Choroid plexus epithelial cell (primary cell): ENCODE data around the gene SRSF8.

Experiments
- DNase-seq: peaks from one replicate; pipeline ENCODE4 v3.0.0-alpha.2; 2010; ENCODE audit warnings: low read depth
- H3K4me3 ChIP-seq: 2 replicates; pipeline ENCODE4 v1.5.1; 2011; ENCODE audit warnings: low read depth, mild to moderate bottlenecking, control low read depth, low read length, moderate library complexity
- CTCF ChIP-seq: conservative IDR thresholded peaks from 2 replicates; pipeline ENCODE4 v1.5.1; 2011; ENCODE audit warnings: low read depth, mild to moderate bottlenecking, control low read depth, inconsistent platforms, low read length, moderate library complexity

SRSF8 gene

DNA sequence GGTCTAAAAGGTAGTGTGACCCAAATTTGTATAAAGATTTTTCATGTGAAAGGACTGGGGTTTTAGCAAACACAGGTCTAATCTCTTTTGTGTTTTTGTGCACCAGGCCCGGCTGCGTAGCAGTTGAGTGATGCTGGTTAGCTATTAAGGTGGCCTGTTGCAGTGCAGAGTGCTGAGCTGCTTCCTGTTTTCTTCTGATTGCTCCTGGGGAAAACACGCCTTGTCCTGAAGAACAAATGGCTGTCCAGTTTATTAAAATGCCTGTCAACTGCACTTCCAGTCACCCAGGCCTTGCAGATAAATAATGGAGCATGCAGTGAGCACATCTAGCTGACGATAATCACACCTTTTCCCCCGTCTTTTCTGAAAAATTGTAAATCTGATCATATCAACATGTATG lies 1.8 kb downstream of the SRSF8 start:
- peak overlapping the region; percentile 87 for H3K4me3 ChIP-seq
- peak; percentile 98 for DNase-seq
- TF ChIP-seq CTCF, result no peak

- TF ChIP-seq CTCF, result no peak
- no peak for DNase-seq
- H3K4me3 ChIP-seq, result no peak overlapping the region
Measured at GRCh38 chr11:95070471-95070870, 3.8 kb downstream of the SRSF8 start.

DNA sequence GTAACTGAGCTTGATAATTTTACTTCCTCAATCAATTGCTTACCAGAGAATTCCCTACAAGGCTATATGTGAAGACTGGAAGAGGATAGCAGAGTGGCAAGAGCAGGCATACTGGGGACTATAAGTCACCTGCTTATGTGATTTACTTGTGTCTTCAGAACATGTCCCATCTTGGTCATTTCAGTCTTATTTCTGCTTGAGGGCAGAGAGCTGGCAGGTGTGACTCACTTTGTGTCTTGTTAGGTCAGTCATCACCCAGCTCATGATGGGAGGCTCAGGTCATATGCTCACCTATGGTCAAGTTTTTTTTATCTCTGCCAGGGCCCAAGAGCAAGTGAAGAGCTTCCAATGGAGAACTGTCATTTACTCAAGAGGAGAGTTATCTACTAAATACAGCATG lies 6.2 kb downstream of the SRSF8 start:
- DNase-seq, result no peak
- no peak for TF ChIP-seq CTCF
- H3K4me3 ChIP-seq, result no peak overlapping the region

- peak; percentile 59 for DNase-seq
- TF ChIP-seq CTCF, result no peak
- H3K4me3 ChIP-seq, result no peak overlapping the region
Measured at GRCh38 chr11:95074792-95075563, 8.3 kb downstream of the SRSF8 start.

DNA sequence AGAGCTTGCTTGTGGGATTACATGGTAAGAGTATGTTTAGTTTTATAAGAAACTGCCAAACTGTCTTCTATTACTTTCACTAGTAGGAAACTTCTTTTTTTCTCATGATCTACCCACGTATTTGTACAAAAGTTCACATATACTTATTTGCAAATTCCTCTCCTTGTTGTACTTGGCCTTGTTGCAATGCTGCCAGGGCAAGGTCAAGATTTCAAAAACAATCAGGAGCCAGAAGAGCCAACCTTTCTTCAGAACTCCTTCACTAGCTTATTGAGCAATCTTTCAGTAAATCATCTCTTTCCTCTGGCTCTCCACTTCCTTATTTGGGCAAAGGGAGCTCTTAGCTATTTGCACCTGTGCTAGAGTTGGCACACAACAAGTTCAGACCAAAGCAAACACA lies 9.7 kb downstream of the SRSF8 start:
- DNase-seq, result peak; percentile 99
- TF ChIP-seq CTCF, result no peak

DNA sequence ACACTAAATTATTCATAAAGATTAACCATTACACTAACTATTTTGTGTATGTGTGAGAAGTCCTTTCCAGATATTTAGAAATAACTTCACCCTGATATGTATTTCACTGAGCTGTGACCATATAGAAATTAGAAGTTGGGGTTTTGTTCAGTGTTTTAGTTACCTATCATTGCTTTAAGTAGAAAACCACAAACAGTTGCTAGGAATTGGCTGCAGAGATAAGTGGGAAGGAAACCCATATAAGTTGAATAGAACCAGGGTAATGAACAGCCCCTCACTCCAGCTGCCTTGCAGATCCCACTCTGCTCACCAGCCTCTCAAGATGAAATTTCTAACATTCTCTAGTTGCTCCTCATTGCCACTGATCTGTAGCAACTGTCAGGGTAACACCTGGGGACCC lies 10.3 kb downstream of the SRSF8 start:
- no peak for TF ChIP-seq CTCF
- H3K4me3 ChIP-seq, result no peak overlapping the region
- no peak for DNase-seq

More for the DNA sequence above, 9.7 kb downstream of the SRSF8 start:
- no peak overlapping the region for H3K4me3 ChIP-seq

- DNase-seq, result peak; percentile 79
- no peak for TF ChIP-seq CTCF
- H3K4me3 ChIP-seq, result no peak overlapping the region
Measured at GRCh38 chr11:95078526-95078925, 11.8 kb downstream of the SRSF8 start.
